GM12865 (cell line): Measurements from ENCODE around the gene MT1B.

Source experiments
- DNase-seq: peaks from one replicate; pipeline ENCODE4 v3.0.0; 2010; ENCODE audit warnings: low read depth
- H3K4me3 ChIP-seq: 2 replicates; pipeline ENCODE4 v1.5.1; 2011; ENCODE audit warnings: mild to moderate bottlenecking, low read depth, low read length, control low read depth
- CTCF ChIP-seq: IDR thresholded peaks from 2 replicates; pipeline ENCODE4 v1.5.1; 2011; ENCODE audit warnings: low read length, control low read depth, low read depth, inconsistent platforms; ENCODE audit not compliant: insufficient read depth; ENCODE audit errors: missing control alignments

The MT1B gene

GRCh38 chr16:56632156-56632847, 19.4 kb upstream of the MT1B start, which contains the start of gene MT1M:
Gene MT1M (plus strand): TSS chr16:56632659. CDS start chr16:56632732, 73 bp downstream.
- DNase-seq, result no peak
- TF ChIP-seq CTCF, result no peak
- H3K4me3 ChIP-seq, result no peak within 1 kb of the TSS

GRCh38 chr16:56632848-56633365, 18.8 kb upstream of the MT1B start:
- TF ChIP-seq CTCF, result no peak
- no peak for DNase-seq
- no peak overlapping the region for H3K4me3 ChIP-seq

GRCh38 chr16:56633535-56633934, 18.2 kb upstream of the MT1B start:
- DNase-seq, result no peak
- no peak for TF ChIP-seq CTCF
- H3K4me3 ChIP-seq, result no peak overlapping the region

- no peak for DNase-seq
- H3K4me3 ChIP-seq, result no peak overlapping the region
- TF ChIP-seq CTCF, result no peak
These were observed 16.8 kb upstream of the MT1B start for GRCh38 chr16:56634715-56635440.

GRCh38 chr16:56635441-56635967, 16.2 kb upstream of the MT1B start:
- no peak for TF ChIP-seq CTCF
- H3K4me3 ChIP-seq, result no peak overlapping the region
- DNase-seq, result no peak

GRCh38 chr16:56636616-56637413, 14.9 kb upstream of the MT1B start:
- no peak overlapping the region for H3K4me3 ChIP-seq
- DNase-seq, result no peak
- TF ChIP-seq CTCF, result no peak
